ENCODE results near the gene CDK14.
"Not testable (repeated sequence)": the region's sequence is repeated elsewhere in the genome, so short reads cannot be mapped to it uniquely, and the experiment has no call there.

Gene CDK14

DNA sequence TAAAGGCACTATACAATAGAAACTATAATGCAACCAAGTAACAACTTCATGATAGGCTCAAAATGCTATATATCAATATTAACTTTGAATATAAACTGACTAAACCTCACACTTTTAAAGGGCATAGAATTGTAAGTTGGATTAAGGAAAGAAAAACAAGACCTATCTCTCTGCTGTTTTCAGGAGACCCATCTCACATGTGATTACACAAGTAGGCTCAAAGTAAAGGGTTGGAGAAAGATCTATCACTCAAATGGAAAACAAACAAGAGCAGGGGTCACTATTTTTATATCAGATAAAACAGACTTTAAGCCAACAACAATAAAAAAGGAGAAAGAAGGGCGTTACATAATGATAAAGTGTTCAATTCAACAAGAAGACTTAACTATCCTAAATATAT, 155.5 kb downstream of the CDK14 start:
- Histone ChIP-seq H3K9me2 (replicated peaks; ENCODE audit: insufficient read depth, low read length) (no peaks in the 10 kb centered on the region), H3K36me3 (replicated peaks; ENCODE audit: insufficient read depth, low read length) (peaks cover 7% of the 10 kb centered on the region; the same call in 1 of the 2 replicates), H3K4me3 (ENCODE audit: low read length) (no peak overlapping the region), H3F3A (ENCODE audit: insufficient read depth, low read length) (0 out of 2 replicates have a peak, but pooled peaks cover 3% of the 10 kb centered on the region), H3K4me2 (ENCODE audit: low read depth, low read length) (no peak overlapping the region), H3K9ac (ENCODE audit: low read length) (no peak overlapping the region), H2AFZ (ENCODE audit: low read length) (no peak overlapping the region), H3K27me3 (replicated peaks; ENCODE audit: insufficient read depth, low read length) (no peaks in the 10 kb centered on the region), H4K20me1 (ENCODE audit: insufficient read depth, low read length) (no peaks in the 10 kb centered on the region), H3K9me3 (replicated peaks; ENCODE audit: insufficient read depth, low read length) (no peaks in the 10 kb centered on the region), H3K27ac (ENCODE audit: low read length) (no peak overlapping the region), H3K4me1 (ENCODE audit: low read length) (peaks cover 26% of the 10 kb centered on the region), H3K79me2 (ENCODE audit: low read length) (peaks cover 97% of the 10 kb centered on the region)
- no peak for DNase-seq
- TF ChIP-seq EZH2 (optimal IDR thresholded peaks at IDR 0.05; ENCODE audit: low read depth, low read length) (no peak), EZH2phosphoT487 (IDR thresholded peaks at IDR 0.05; ENCODE audit: low read length) (no peak), CTCF (IDR thresholded peaks at IDR 0.05; ENCODE audit: low read length) (no peak)

GRCh38 chr7:90752051-90752450, 155.9 kb downstream of the CDK14 start:
- Histone ChIP-seq H4K20me1 (ENCODE audit: insufficient read depth, low read length) (no peaks in the 10 kb centered on the region), H3K4me1 (ENCODE audit: low read length) (peaks cover 23% of the 10 kb centered on the region), H3K9me3 (replicated peaks; ENCODE audit: insufficient read depth, low read length) (no peaks in the 10 kb centered on the region), H2AFZ (ENCODE audit: low read length) (no peak overlapping the region), H3K9me2 (replicated peaks; ENCODE audit: insufficient read depth, low read length) (no peaks in the 10 kb centered on the region), H3K4me3 (ENCODE audit: low read length) (no peak overlapping the region), H3K27me3 (replicated peaks; ENCODE audit: insufficient read depth, low read length) (no peaks in the 10 kb centered on the region), H3F3A (ENCODE audit: insufficient read depth, low read length) (0 out of 2 replicates have a peak, but pooled peaks cover 3% of the 10 kb centered on the region), H3K27ac (ENCODE audit: low read length) (no peak overlapping the region), H3K36me3 (replicated peaks; ENCODE audit: insufficient read depth, low read length) (peaks cover 6% of the 10 kb centered on the region; the same call in 1 of the 2 replicates), H3K9ac (ENCODE audit: low read length) (no peak overlapping the region), H3K4me2 (ENCODE audit: low read depth, low read length) (no peak overlapping the region), H3K79me2 (ENCODE audit: low read length) (peaks cover 97% of the 10 kb centered on the region)
- TF ChIP-seq EZH2phosphoT487 (IDR thresholded peaks at IDR 0.05; ENCODE audit: low read length) = no peak
- TF ChIP-seq CTCF (IDR thresholded peaks at IDR 0.05; ENCODE audit: low read length) = no peak
- no peak for TF ChIP-seq EZH2 (optimal IDR thresholded peaks at IDR 0.05; ENCODE audit: low read depth, low read length)
- DNase-seq = no peak

GRCh38 chr7:90755041-90755440, 158.9 kb downstream of the CDK14 start:
- no peak overlapping the region for H3K9ac ChIP-seq (ENCODE audit: low read length)
- no peak overlapping the region for H3K27ac ChIP-seq (ENCODE audit: low read length)
- H3K4me3 ChIP-seq (ENCODE audit: low read length) = no peak overlapping the region
- no peak overlapping the region for H3K4me2 ChIP-seq (ENCODE audit: low read depth, low read length)
- DNase-seq = no peak
- peaks cover 99% of the 10 kb centered on the region for H3K79me2 ChIP-seq (ENCODE audit: low read length)
- no peak overlapping the region for H2AFZ ChIP-seq (ENCODE audit: low read length)
- H3K9me3 ChIP-seq (replicated peaks; ENCODE audit: insufficient read depth, low read length) = no peaks in the 10 kb centered on the region
- H3K27me3 ChIP-seq (replicated peaks; ENCODE audit: insufficient read depth, low read length) = no peaks in the 10 kb centered on the region
- no peaks in the 10 kb centered on the region for H4K20me1 ChIP-seq (ENCODE audit: insufficient read depth, low read length)
- H3F3A ChIP-seq (ENCODE audit: insufficient read depth, low read length) = no peaks in the 10 kb centered on the region
- H3K9me2 ChIP-seq (replicated peaks; ENCODE audit: insufficient read depth, low read length) = no peaks in the 10 kb centered on the region
- H3K4me1 ChIP-seq (ENCODE audit: low read length) = 0 out of 2 replicates have a peak, but pooled peaks cover 3% of the 10 kb centered on the region
- TF ChIP-seq EZH2 (optimal IDR thresholded peaks at IDR 0.05; ENCODE audit: low read depth, low read length) = no peak
- no peaks in the 10 kb centered on the region for H3K36me3 ChIP-seq (replicated peaks; ENCODE audit: insufficient read depth, low read length)

DNA sequence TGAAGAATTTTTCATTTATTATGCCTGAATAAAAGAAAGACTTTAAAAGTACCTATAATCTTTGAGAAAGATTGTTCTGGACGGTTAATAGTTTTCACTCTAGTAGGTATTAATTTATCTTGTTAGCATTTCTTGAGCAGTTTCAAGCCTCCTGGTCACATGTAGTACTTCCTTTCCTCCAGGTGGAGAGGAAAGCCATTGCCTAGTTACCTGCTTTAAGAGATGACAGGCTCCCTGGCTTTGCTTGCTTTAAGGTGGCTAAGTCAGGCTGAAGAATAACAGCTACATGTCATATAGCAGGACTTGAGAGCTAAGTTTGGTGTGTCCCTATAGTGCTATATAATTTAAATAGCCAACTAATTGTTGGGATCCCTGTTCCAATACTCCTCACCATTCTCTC, 160.2 kb downstream of the CDK14 start:
- Histone ChIP-seq H4K20me1 (ENCODE audit: insufficient read depth, low read length) (no peaks in the 10 kb centered on the region), H3K9me3 (replicated peaks; ENCODE audit: insufficient read depth, low read length) (no peaks in the 10 kb centered on the region), H3K4me1 (ENCODE audit: low read length) (0 out of 2 replicates have a peak, but pooled peaks cover 3% of the 10 kb centered on the region), H2AFZ (ENCODE audit: low read length) (no peak overlapping the region), H3F3A (ENCODE audit: insufficient read depth, low read length) (no peaks in the 10 kb centered on the region), H3K36me3 (replicated peaks; ENCODE audit: insufficient read depth, low read length) (no peaks in the 10 kb centered on the region), H3K4me3 (ENCODE audit: low read length) (no peak overlapping the region), H3K9me2 (replicated peaks; ENCODE audit: insufficient read depth, low read length) (no peaks in the 10 kb centered on the region), H3K79me2 (ENCODE audit: low read length) (peaks cover 99% of the 10 kb centered on the region), H3K4me2 (ENCODE audit: low read depth, low read length) (no peak overlapping the region), H3K27me3 (replicated peaks; ENCODE audit: insufficient read depth, low read length) (no peaks in the 10 kb centered on the region), H3K27ac (ENCODE audit: low read length) (no peak overlapping the region), H3K9ac (ENCODE audit: low read length) (no peak overlapping the region)
- DNase-seq = no peak
- TF ChIP-seq EZH2phosphoT487 (IDR thresholded peaks at IDR 0.05; ENCODE audit: low read length) (no peak), CTCF (IDR thresholded peaks at IDR 0.05; ENCODE audit: low read length) (no peak), EZH2 (optimal IDR thresholded peaks at IDR 0.05; ENCODE audit: low read depth, low read length) (no peak)

GRCh38 chr7:90757565-90757950, 161.4 kb downstream of the CDK14 start:
- not testable (repeated sequence) for H3K27ac ChIP-seq (ENCODE audit: low read length); H3K9ac ChIP-seq (ENCODE audit: low read length); H4K20me1 ChIP-seq (ENCODE audit: insufficient read depth, low read length); H3K27me3 ChIP-seq (replicated peaks; ENCODE audit: insufficient read depth, low read length); H3K4me3 ChIP-seq (ENCODE audit: low read length); H2AFZ ChIP-seq (ENCODE audit: low read length); H3K4me2 ChIP-seq (ENCODE audit: low read depth, low read length); DNase-seq; H3K9me3 ChIP-seq (replicated peaks; ENCODE audit: insufficient read depth, low read length); H3F3A ChIP-seq (ENCODE audit: insufficient read depth, low read length); H3K36me3 ChIP-seq (replicated peaks; ENCODE audit: insufficient read depth, low read length); H3K4me1 ChIP-seq (ENCODE audit: low read length); H3K9me2 ChIP-seq (replicated peaks; ENCODE audit: insufficient read depth, low read length)
- peaks cover 100% of the 10 kb centered on the region for H3K79me2 ChIP-seq (ENCODE audit: low read length)
